ENCODE measurements around the gene CCL27. TPM values are rescaled to one million over a fixed set of nuclear protein-coding genes. Genes with fewer than 3 reads are reported as not detected.

The CCL27 gene
- total RNA-seq, 1 donor from 2014 or later = not detected

DNA sequence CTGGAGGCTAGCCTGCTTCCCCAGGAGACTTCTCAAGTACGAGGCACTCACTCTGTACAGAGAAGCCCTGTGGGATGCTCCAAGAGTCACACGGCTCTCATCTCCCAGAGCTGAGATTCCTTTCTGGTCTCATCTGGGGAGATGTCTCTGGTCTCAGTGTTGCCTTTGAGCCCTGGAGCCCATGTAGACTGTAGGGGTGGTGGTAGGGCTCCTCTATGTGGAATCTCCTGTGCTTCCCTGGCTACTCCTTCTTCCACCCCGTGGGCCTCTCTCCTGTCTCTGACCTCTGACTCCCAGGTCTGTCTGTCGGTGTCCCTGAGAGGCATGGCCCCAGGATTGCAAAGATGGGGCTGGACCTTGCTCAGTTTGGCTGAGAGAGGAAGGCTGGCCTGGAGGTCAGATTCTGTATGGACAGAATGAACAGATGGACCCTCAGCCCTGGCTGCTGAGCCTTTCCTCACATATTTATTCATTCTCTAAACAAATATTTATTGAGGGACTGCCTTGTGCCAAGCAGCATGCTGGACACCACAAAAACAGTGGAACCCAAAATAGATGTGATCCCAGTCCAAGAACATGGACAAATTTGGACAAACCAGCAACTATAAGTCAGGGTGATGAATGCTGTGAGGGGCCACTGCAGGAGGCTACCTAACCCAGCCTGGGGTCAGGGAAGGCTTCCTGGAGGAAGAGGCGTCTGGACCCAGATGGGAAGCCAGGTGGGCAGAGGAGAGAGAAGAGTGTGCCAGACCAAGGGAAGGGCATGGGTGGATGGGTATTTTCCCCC lies 26.1 kb upstream of the CCL27 start:
- intact Hi-C loops (cut with DNase I) = no loop called here
- Histone ChIP-seq H3K36me3 (no peaks in the 10 kb centered on the region), H3K9me3 (no peaks in the 10 kb centered on the region), H3K27ac (no peak overlapping the region), H3K4me1 (peaks cover 12% of the 10 kb centered on the region), H3K27me3 (no peaks in the 10 kb centered on the region), H3K4me3 (no peak overlapping the region)
- DNase-seq (ENCODE audit: extremely low spot score in 2 of 2) = no peak
- TF ChIP-seq, protein P1, sequence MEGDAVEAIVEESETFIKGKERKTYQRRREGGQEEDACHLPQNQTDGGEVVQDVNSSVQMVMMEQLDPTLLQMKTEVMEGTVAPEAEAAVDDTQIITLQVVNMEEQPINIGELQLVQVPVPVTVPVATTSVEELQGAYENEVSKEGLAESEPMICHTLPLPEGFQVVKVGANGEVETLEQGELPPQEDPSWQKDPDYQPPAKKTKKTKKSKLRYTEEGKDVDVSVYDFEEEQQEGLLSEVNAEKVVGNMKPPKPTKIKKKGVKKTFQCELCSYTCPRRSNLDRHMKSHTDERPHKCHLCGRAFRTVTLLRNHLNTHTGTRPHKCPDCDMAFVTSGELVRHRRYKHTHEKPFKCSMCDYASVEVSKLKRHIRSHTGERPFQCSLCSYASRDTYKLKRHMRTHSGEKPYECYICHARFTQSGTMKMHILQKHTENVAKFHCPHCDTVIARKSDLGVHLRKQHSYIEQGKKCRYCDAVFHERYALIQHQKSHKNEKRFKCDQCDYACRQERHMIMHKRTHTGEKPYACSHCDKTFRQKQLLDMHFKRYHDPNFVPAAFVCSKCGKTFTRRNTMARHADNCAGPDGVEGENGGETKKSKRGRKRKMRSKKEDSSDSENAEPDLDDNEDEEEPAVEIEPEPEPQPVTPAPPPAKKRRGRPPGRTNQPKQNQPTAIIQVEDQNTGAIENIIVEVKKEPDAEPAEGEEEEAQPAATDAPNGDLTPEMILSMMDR (IDR thresholded peaks at IDR 0.05) = no peak
- TF ChIP-seq POLR2A (IDR thresholded peaks at IDR 0.05) (no peak), POLR2AphosphoS5 (IDR thresholded peaks at IDR 0.05; ENCODE audit: insufficient read depth in 1 of 2, low read depth in 1 of 2) (no peak)

DNA sequence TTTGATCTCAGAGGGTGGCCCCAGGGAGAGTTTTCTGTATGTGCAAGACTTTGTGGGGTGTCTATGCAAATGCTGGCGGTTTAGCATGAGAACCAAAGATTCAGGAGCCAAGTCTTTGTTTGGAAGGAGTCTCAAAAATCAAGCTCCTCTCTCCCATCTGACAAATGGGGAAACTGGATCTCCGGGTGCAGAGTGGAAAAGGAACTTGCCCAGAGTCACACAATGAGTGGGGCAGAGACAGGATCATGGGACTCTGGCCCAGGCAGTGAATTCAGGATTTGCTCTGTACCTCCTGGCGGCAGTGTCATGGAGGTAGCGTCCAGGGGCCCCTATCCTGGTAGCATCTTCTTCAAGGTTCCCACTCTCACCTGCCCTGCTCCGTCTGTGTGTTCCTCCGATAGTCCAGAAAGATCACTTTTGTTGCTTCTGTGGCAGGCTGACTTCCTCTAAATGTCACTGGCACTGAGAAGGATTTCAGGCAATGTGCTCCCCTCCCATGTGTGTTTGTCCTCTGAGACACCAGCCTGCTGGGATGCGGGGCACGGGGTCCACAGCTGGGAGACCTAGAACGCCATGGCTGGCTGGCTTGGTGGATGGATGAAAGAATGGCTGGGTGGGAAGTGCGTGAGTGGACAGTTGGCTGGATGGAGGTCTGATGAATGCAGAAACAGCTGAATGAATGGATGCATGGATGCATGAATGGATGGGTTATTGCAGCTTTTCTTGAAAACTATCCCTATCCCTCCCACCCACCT lies 25.0 kb upstream of the CCL27 start:
- DNase-seq (ENCODE audit: extremely low spot score in 2 of 2) = no peak
- no peaks in the 10 kb centered on the region for H3K27me3 ChIP-seq
- TF ChIP-seq, protein P1 (IDR thresholded peaks at IDR 0.05) = no peak
- TF ChIP-seq POLR2AphosphoS5 (IDR thresholded peaks at IDR 0.05; ENCODE audit: insufficient read depth in 1 of 2, low read depth in 1 of 2) (no peak), POLR2A (IDR thresholded peaks at IDR 0.05) (no peak)
- H3K27ac ChIP-seq = no peak overlapping the region
- intact Hi-C loops (cut with DNase I) = no loop called here
- peaks cover 12% of the 10 kb centered on the region for H3K4me1 ChIP-seq
- H3K36me3 ChIP-seq = no peaks in the 10 kb centered on the region
- no peak overlapping the region for H3K4me3 ChIP-seq
- no peaks in the 10 kb centered on the region for H3K9me3 ChIP-seq

DNA sequence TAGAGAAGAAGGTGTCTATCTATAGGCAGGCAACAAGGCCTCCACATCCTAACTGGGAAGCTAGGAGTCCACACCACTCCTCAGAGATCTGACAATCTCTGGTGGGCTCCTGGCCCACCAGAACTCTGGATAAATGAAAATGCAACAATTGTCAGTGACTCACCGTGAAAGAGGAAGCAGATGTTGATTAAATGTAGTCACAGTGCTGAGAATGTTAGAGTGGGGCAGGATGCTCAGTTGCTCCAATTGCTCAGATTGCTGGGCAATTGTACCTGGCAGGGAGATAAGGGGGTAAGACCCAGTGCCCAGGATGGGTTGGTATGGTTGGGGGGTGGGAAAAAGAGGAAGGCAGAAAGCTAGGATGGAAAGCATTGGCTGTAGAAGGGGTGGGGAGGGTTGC lies 24.3 kb upstream of the CCL27 start:
- Histone ChIP-seq H3K27ac (no peak overlapping the region), H3K36me3 (no peaks in the 10 kb centered on the region), H3K4me1 (peaks cover 12% of the 10 kb centered on the region), H3K4me3 (no peak overlapping the region), H3K9me3 (no peaks in the 10 kb centered on the region), H3K27me3 (no peaks in the 10 kb centered on the region)
- no peak for DNase-seq (ENCODE audit: extremely low spot score in 2 of 2)
- intact Hi-C loops (cut with DNase I) = no loop called here
- no peak for TF ChIP-seq POLR2A (IDR thresholded peaks at IDR 0.05)
- no peak for TF ChIP-seq POLR2AphosphoS5 (IDR thresholded peaks at IDR 0.05; ENCODE audit: insufficient read depth in 1 of 2, low read depth in 1 of 2)
- TF ChIP-seq, protein P1 (IDR thresholded peaks at IDR 0.05) = no peak

DNA sequence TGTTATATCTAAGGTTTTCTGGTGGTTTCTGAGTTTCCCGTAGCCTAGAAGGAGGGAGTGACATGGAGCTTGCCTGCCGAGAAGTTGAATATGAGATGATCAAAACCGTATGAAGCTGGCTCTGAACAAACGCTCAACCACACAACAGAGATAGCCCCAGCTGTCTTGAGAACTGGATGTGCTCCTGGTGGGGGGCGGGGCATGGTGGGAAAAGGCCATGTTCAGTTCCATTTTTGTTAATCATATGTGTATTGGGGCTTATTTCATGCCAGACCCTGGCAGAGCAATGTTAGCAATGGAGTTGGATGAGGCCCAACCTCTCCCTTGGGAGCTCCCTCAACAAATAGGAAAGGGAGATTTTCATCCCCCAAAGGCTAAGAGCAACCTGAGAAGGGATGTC lies 23.8 kb upstream of the CCL27 start:
- TF ChIP-seq POLR2A (IDR thresholded peaks at IDR 0.05) = no peak
- TF ChIP-seq, protein P1 (IDR thresholded peaks at IDR 0.05) = no peak
- TF ChIP-seq POLR2AphosphoS5 (IDR thresholded peaks at IDR 0.05; ENCODE audit: insufficient read depth in 1 of 2, low read depth in 1 of 2) = no peak
- peaks cover 12% of the 10 kb centered on the region for H3K4me1 ChIP-seq

DNA sequence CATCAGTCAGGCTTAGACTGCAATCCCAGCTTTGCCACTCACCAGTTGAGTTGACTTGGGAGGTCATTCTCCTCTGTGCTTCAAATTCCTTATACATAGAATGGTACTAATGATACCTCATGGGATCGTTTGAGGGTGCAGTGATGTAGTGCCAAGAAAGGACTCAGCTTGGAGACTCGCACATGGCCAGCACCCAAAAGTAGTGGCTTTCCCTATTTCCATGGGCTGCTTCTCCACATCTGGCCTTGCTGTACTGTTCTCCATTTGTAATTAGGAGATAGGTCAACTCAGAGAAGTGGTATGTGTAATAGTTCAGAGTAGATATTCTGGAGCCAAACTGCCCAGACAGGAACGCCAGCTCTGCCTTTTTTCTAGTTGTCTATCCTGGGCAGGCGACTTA lies 23.1 kb upstream of the CCL27 start:
- H3K27ac ChIP-seq = no peak overlapping the region
- no peaks in the 10 kb centered on the region for H3K36me3 ChIP-seq
- no peaks in the 10 kb centered on the region for H3K9me3 ChIP-seq
- intact Hi-C loops (cut with DNase I) = no loop called here
- peaks cover 12% of the 10 kb centered on the region for H3K4me1 ChIP-seq
- no peak overlapping the region for H3K4me3 ChIP-seq
- TF ChIP-seq, protein P1 (IDR thresholded peaks at IDR 0.05) = no peak
- TF ChIP-seq POLR2A (IDR thresholded peaks at IDR 0.05) = no peak
- TF ChIP-seq POLR2AphosphoS5 (IDR thresholded peaks at IDR 0.05; ENCODE audit: insufficient read depth in 1 of 2, low read depth in 1 of 2) = no peak
- H3K27me3 ChIP-seq = no peaks in the 10 kb centered on the region
- DNase-seq (ENCODE audit: extremely low spot score in 2 of 2) = no peak

More for the DNA sequence above, 23.8 kb upstream of the CCL27 start:
- Histone ChIP-seq H3K27ac (no peak overlapping the region), H3K4me3 (no peak overlapping the region), H3K9me3 (no peaks in the 10 kb centered on the region), H3K27me3 (no peaks in the 10 kb centered on the region), H3K36me3 (no peaks in the 10 kb centered on the region)
- no peak for DNase-seq (ENCODE audit: extremely low spot score in 2 of 2)
- intact Hi-C loops (cut with DNase I) = no loop called here

All from vagina (tissue), 2 donors.